HepG2 (cell line): ENCODE measurements around the gene DPP6. TPM values are rescaled to one million over a fixed set of nuclear protein-coding genes. Genes with fewer than 3 reads are reported as not detected.

Experiments
- ATAC-seq: fragments of 200-7000 bp; cut with Tn5 transposase; 3 replicates; pipeline ENCODE4 v1.9.1; 2020; ENCODE audit warnings: mild to moderate bottlenecking, moderate library complexity
- BruUV-seq: library from RNA; stranded (reverse); fragments of 400-500 nt; replicated peaks from 2 replicates; lab custom pipeline; 2021; lab: Mats Ljungman, UMichigan
- CTCF ChIA-PET: fragments of 300-600 bp; formaldehyde crosslinking; extraction: SDS; loops from one replicate; lab custom pipeline; 2021; ENCODE audit warnings: low total read pairs, inconsistent platforms, low intra/inter-chr PET ratio; lab: Yijun Ruan, JAX
- POLR2A ChIA-PET: fragments of 350-600 bp; sonication (Branson Sonifier 250); formaldehyde crosslinking; loops from one replicate; lab custom pipeline; 2020; ENCODE audit warnings: antibody characterized with exemption, inconsistent platforms; lab: Yijun Ruan, JAX
- DNase-seq: peaks from one replicate; pipeline ENCODE4 v3.0.0-alpha.2; 2015; ENCODE audit warnings: low spot score
- FAIRE-seq: peaks from 3 replicates; lab custom pipeline; 2011; peaks lifted over from hg19 to GRCh38; lab: Jason Lieb, UNC
- H2AFZ ChIP-seq: one replicate; pipeline ENCODE4 v1.6.1; 2011; ENCODE audit warnings: low read length, inconsistent platforms
- H3K27ac ChIP-seq: fragments of 300-600 bp; 3 replicates; pipeline ENCODE4 v1.8.0; 2011; ENCODE audit warnings: mixed run types, mild to moderate bottlenecking, mixed read lengths, low read length, inconsistent platforms; ENCODE audit not compliant: insufficient read depth; ENCODE audit errors: extremely low read length
- H3K27me3 ChIP-seq, 2 experiments: fragments of 200-600 bp in 1 of 2; 2 replicates in 1 of 2; 3 replicates in 1 of 2; pipeline versions ENCODE4 v1.6.0 to v1.8.0; 2011; ENCODE audit warnings: low read length in 2 of 2, mild to moderate bottlenecking in 2 of 2, moderate library complexity in 2 of 2, inconsistent platforms in 1 of 2; ENCODE audit not compliant: insufficient read depth in 2 of 2, control insufficient read depth in 1 of 2
- H3K36me3 ChIP-seq, 2 experiments: fragments of 200-600 bp in 1 of 2; replicated peaks in 1 of 2; 2 replicates in 1 of 2; 3 replicates in 1 of 2; pipeline versions ENCODE4 v1.5.1 to v1.8.0; 2011; ENCODE audit warnings: low read length in 2 of 2, inconsistent platforms in 1 of 2; ENCODE audit not compliant: insufficient read depth in 2 of 2, control insufficient read depth in 1 of 2
- H3K4me1 ChIP-seq: 2 replicates; pipeline ENCODE4 v1.5.1; 2012; ENCODE audit warnings: low read length, inconsistent platforms; ENCODE audit not compliant: insufficient read depth
- H3K4me2 ChIP-seq: 2 replicates; pipeline ENCODE4 v1.6.0; 2011; ENCODE audit warnings: low read depth, low read length, inconsistent platforms
- H3K4me3 ChIP-seq, 3 experiments: fragments of 200-600 bp in 1 of 3; sonication (generic), shearing (Covaris generic) in 1 of 3; replicated peaks in 1 of 3; 2 replicates each; pipeline ENCODE4 v1.5.1; 2011 to 2016; ENCODE audit warnings: low read length in 3 of 3, inconsistent platforms in 2 of 3, low read depth in 2 of 3, mild to moderate bottlenecking in 2 of 3, control low read depth in 1 of 3, mixed read lengths in 1 of 3; ENCODE audit not compliant: insufficient read depth in 1 of 3
- H3K79me2 ChIP-seq: one replicate; pipeline ENCODE4 v1.6.1; 2011; ENCODE audit warnings: low read length, inconsistent platforms; ENCODE audit not compliant: insufficient read depth
- H3K9ac ChIP-seq: 2 replicates; pipeline ENCODE4 v1.6.0; 2011; ENCODE audit warnings: mild to moderate bottlenecking, low read depth, low read length, inconsistent platforms; ENCODE audit not compliant: insufficient read depth
- H3K9me3 ChIP-seq: 2 replicates; pipeline ENCODE4 v1.5.1; 2012; ENCODE audit warnings: mild to moderate bottlenecking, low read length
- H4K20me1 ChIP-seq: 2 replicates; pipeline ENCODE4 v1.6.0; 2011; ENCODE audit warnings: inconsistent platforms, mild to moderate bottlenecking, low read length, moderate library complexity; ENCODE audit not compliant: insufficient read depth
- FOXK1 ChIP-seq: sonication (generic); formaldehyde crosslinking; IDR thresholded peaks from 2 replicates; pipeline ENCODE4 v1.4.0; 2020; ENCODE audit warnings: low read depth, missing genetic modification reagents, borderline replicate concordance
- MEIS2 ChIP-seq: sonication (generic); formaldehyde crosslinking; IDR thresholded peaks from 2 replicates; pipeline ENCODE4 v1.9.0; 2021; ENCODE audit warnings: mild to moderate bottlenecking, missing genetic modification reagents
- PITX1 ChIP-seq: sonication (generic); formaldehyde crosslinking; IDR thresholded peaks from 2 replicates; pipeline ENCODE4 v1.5.1; 2020; ENCODE audit warnings: mild to moderate bottlenecking, missing genetic modification reagents
- SP1 ChIP-seq, 2 experiments: fragments of 450-650 bp in 1 of 2; sonication (generic) in 1 of 2; formaldehyde crosslinking in 1 of 2; IDR thresholded peaks; 2 replicates each; pipeline versions ENCODE4 v1.4.0 to v1.6.1; 2016 to 2020; ENCODE audit warnings: missing genetic modification reagents in 1 of 2
- SRSF1 ChIP-seq: fragments of 200-400 bp; formaldehyde crosslinking; optimal IDR thresholded peaks from 2 replicates; pipeline ENCODE3; 2017; ENCODE audit warnings: mild to moderate bottlenecking, low read depth, low read length, moderate library complexity
- ZBTB40 ChIP-seq, 2 experiments: fragments of 450-650 bp in 1 of 2; sonication (generic) in 1 of 2; formaldehyde crosslinking in 1 of 2; IDR thresholded peaks; 2 replicates each; pipeline versions ENCODE4 v1.6.1 to v1.8.0; 2016 to 2022; ENCODE audit warnings: antibody characterized with exemption in 1 of 2, mild to moderate bottlenecking in 1 of 2, missing genetic modification reagents in 1 of 2
- ZFAT ChIP-seq: sonication (generic); formaldehyde crosslinking; conservative IDR thresholded peaks from 2 replicates; pipeline ENCODE4 v1.8.1; 2023; ENCODE audit warnings: missing genetic modification reagents, inconsistent platforms
- ZFP82 ChIP-seq: sonication (generic); formaldehyde crosslinking; IDR thresholded peaks from 2 replicates; pipeline ENCODE4 v1.5.1; 2020; ENCODE audit warnings: mild to moderate bottlenecking, missing genetic modification reagents, borderline replicate concordance
- ZMYM4 ChIP-seq: sonication (generic); formaldehyde crosslinking; IDR thresholded peaks from 2 replicates; pipeline ENCODE4 v1.8.1; 2023; ENCODE audit warnings: mild to moderate bottlenecking, missing genetic modification reagents
- ZNF501 ChIP-seq: sonication (generic); formaldehyde crosslinking; IDR thresholded peaks from 2 replicates; pipeline ENCODE4 v1.5.1; 2020; ENCODE audit warnings: mild to moderate bottlenecking, moderate library complexity, missing genetic modification reagents
- ZNF572 ChIP-seq: sonication (generic); formaldehyde crosslinking; IDR thresholded peaks from 2 replicates; pipeline ENCODE4 v1.5.1; 2020; ENCODE audit warnings: mild to moderate bottlenecking, missing genetic modification reagents
- WGBS: methylation state at CpG from one replicate; pipeline ENCODE4 v1.1.6; 2017; ENCODE audit warnings: low lambda C conversion rate; 5-methylcytosine and 5-hydroxymethylcytosine counted together
- in situ Hi-C: cut with HindIII; loops from 2 replicates; pipeline ENCODE4 v1.10.0; 2017; ENCODE audit warnings: low pct_unique_long_range_greater_than_20kb; ENCODE audit not compliant: extremely low pct_ligation_motif_present
- intact Hi-C: fragments of 100-400 bp; cut with micrococcal nuclease; formaldehyde crosslinking; loops from one replicate; pipeline ENCODE4 v1.10.0; 2022; ENCODE audit not compliant: unreplicated experiment
- polyA plus RNA-seq, 8 experiments: library from polyadenylated mRNA; depleted of rRNA in 3 of 8; stranded (reverse) in 7 of 8; unstranded in 1 of 8; fragments of >200 nt; fragmentation: Illumina TruSeq in 4 of 8; extraction: Trizol in 4 of 8; gene quantifications; 2 replicates each; pipeline versions ENCODE4 v1.2.1 to v1.2.3, GENCODE V29; 2011 to 2016; ENCODE audit warnings: low read depth in 4 of 8, missing spikeins in 1 of 8, mixed read lengths in 1 of 8; ENCODE audit not compliant: insufficient read depth in 1 of 8
- total RNA-seq, 5 experiments: library from RNA; depleted of rRNA; stranded (reverse); fragments of >200 nt; fragmentation: Illumina TruSeq; extraction: Trizol; gene quantifications; 2 replicates each; pipeline ENCODE4 v1.2.3, GENCODE V29; 2016; ENCODE audit warnings: low read depth in 1 of 5

The DPP6 gene
- total and polyA plus RNA-seq, 2 of the 13 experiments (the other 11 are each of a cell fraction or from before 2014, with no cell fraction given) = not detected

GRCh38 chr7:154256150-154256549, 204.0 kb downstream of the DPP6 start:
- H3K36me3 ChIP-seq = no peaks in the 10 kb centered on the region
- intact Hi-C loops = no loop called here
- in situ Hi-C loops = no loop called here
- WGBS = 45% methylated on average over 8 of the region's 8 CpGs
- ATAC-seq = no peak
- H3K4me3 ChIP-seq = no peak overlapping the region
- no peaks in the 10 kb centered on the region for H4K20me1 ChIP-seq
- no peak for FAIRE-seq
- H3K9ac ChIP-seq = no peak overlapping the region
- ChIA-PET CTCF (no interaction called here), POLR2A (no interaction called here)
- no TSS peak for BruUV-seq
- peaks cover 0 to 5% of the 10 kb centered on the region in 2 experiments; a peak in 2 of 5 replicates for H3K27me3 ChIP-seq
- no peak overlapping the region for H3K27ac ChIP-seq
- TF ChIP-seq ZFAT (no peak), FOXK1 (no peak), ZNF501 (CRISPR knock-in tag) (no peak), ZNF572 (CRISPR knock-in tag) (no peak), MEIS2 (CRISPR knock-in tag) (no peak), SP1 (IDR thresholded peaks at IDR 0.05) (no peak), SP1 (CRISPR knock-in tag; IDR thresholded peaks at IDR 0.05) (no peak)
- DNase-seq = no peak
- no peaks in the 10 kb centered on the region for H3K9me3 ChIP-seq
- no peaks in the 10 kb centered on the region for H3K4me1 ChIP-seq
- H3K4me2 ChIP-seq = no peak overlapping the region
- H2AFZ ChIP-seq = no peak overlapping the region
- H3K79me2 ChIP-seq = no peaks in the 10 kb centered on the region

GRCh38 chr7:154259396-154259795, 207.2 kb downstream of the DPP6 start:
- no peaks in the 10 kb centered on the region for H3K36me3 ChIP-seq
- BruUV-seq = no TSS peak
- H3K9me3 ChIP-seq = no peaks in the 10 kb centered on the region
- no peak overlapping the region for H2AFZ ChIP-seq
- in situ Hi-C loops = no loop called here
- CTCF ChIA-PET = no interaction called here
- no peaks in the 10 kb centered on the region for H3K4me1 ChIP-seq
- peaks cover 0 to 5% of the 10 kb centered on the region in 2 experiments; a peak in 2 of 5 replicates for H3K27me3 ChIP-seq
- DNase-seq = no peak
- H4K20me1 ChIP-seq = no peaks in the 10 kb centered on the region
- H3K27ac ChIP-seq = no peak overlapping the region
- no peak overlapping the region for H3K4me2 ChIP-seq
- POLR2A ChIA-PET = no interaction called here
- ATAC-seq = no peak
- H3K9ac ChIP-seq = no peak overlapping the region
- 11% methylated on average over 3 of the region's 3 CpGs for WGBS
- no peaks in the 10 kb centered on the region for H3K79me2 ChIP-seq
- no peak overlapping the region for H3K4me3 ChIP-seq
- intact Hi-C loops = no loop called here
- FAIRE-seq = no peak
- no peak for TF ChIP-seq SRSF1
- no peak for TF ChIP-seq ZFP82 (CRISPR knock-in tag)
- no peak for TF ChIP-seq PITX1 (CRISPR knock-in tag)
- TF ChIP-seq ZMYM4 (CRISPR knock-in tag) = no peak
- TF ChIP-seq ZBTB40 (IDR thresholded peaks at IDR 0.05) = no peak
- TF ChIP-seq ZBTB40 (CRISPR knock-in tag; IDR thresholded peaks at IDR 0.05) = no peak
